HG02798 (cell line): Measurements from ENCODE around the gene IL4R.
A peak's percentile ranks its signal among the peaks of the same experiment; 100 is the strongest.

Source experiments
- ATAC-seq: cut with Tn5 transposase; IDR thresholded peaks from one replicate; pipeline ENCODE4 v1.9.1; 2021; ENCODE audit warnings: mild to moderate bottlenecking; ENCODE audit not compliant: unreplicated experiment, poor library complexity

The IL4R gene

GRCh38 chr16:27312580-27313421 lies 973 bp upstream of the IL4R start:
- no peak for ATAC-seq

- ATAC-seq, result peak; percentile 11
Measured at GRCh38 chr16:27314161-27314723, 468 bp downstream of the IL4R start.

- no peak for ATAC-seq
Measured at GRCh38 chr16:27314986-27315332, 1.2 kb downstream of the IL4R start.

- no peak for ATAC-seq
Measured at GRCh38 chr16:27315333-27316037, 1.7 kb downstream of the IL4R start.

GRCh38 chr16:27316038-27316680 lies 2.4 kb downstream of the IL4R start:
- no peak for ATAC-seq

DNA sequence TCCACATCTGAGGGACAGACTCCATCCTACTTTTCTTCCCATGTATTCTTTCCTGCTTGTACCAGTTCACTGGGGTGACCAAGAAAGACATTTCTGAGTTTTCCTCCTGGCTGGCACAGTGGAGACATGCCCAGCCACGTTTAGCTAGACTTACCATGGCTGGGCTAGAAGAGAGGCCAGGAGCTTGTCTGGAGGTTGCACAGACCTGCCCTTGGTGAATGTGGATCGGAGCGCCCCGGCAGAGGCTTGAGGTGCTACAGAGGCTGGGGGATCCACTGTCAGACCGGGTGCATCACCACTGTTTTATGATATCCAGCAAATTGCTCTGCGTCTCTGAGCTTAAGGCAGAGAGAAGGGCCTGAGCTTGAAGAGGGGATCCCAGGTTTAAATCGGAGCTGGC lies 3.5 kb downstream of the IL4R start:
- ATAC-seq, result no peak

GRCh38 chr16:27317738-27318391 lies 4.1 kb downstream of the IL4R start:
- no peak for ATAC-seq

DNA sequence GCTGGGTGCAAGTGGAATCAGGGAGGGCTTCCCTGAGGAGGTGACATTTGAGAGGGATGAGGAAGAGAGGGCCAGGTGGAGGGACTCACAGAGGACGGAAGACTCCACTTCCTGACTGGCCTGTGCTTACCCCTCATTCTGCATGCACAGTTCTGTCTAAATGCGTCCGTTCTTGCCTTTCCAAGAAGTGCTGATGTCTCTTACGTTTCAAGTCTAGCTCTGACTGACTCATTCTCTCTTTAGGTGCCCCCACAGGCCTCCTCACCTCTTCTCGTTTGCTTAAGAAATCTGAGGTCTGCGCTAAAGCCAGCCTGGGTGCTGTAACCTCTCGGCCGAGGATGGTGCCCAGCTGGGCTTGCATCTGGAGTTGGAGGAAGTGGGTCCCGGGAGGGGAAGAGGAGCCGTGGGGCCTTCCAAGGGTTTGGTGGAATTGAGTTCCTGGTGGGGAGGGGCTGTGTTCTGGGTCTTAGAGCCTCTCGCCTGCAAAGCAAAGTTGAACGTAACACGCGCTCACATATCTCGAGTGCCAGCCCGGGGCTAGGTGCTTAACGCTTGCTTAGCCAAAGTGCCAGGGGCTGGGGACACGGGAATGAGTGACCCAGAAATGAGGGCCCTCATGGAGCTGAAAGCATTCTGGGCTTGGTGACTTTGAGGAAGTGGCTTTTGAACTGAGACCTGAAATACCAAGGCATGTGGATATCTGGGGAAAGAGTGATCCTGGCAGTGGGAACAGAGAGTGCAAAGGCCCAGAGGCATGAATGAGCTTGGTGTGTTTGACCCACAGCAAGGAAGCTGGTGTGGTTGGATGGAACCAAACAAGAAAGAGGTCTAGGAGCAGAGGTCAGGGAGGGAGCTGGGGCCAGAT lies 4.8 kb downstream of the IL4R start:
- no peak for ATAC-seq

DNA sequence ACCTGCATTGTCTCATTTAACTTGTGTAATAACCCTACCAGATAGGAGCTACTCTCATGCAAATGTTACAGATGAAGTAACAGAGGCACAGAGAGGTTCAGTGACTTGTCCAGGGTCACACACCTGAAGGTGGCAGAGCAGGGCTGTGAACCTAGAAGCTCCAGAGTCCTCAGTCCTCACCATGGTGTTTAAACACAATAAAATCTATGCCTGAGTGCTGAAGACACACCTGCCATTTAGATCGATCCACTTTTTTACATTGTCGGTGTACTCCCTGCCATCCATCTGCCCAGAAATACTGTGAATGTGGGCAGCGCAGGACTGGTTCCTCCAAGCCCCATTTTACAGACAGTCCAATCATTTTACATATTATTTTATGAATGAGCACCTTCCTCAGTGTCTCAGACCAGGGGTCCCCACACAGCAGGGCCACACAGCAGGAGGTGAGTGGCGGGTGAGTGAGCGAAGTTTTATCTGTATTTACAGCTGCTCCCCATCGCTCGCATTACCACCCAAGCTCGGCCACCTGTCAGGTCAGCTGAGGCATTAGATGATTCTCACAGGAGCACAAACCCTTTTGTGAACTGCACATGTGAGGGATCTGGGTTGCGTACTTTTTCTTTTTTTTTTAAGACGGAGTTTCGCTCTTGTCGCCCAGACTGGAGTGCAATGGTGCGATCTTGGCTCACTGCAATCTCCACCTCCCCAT lies 5.6 kb downstream of the IL4R start:
- ATAC-seq, result no peak

- no peak for ATAC-seq
Measured at GRCh38 chr16:27320261-27321012, 6.7 kb downstream of the IL4R start.

GRCh38 chr16:27321013-27321915 lies 7.5 kb downstream of the IL4R start:
- no peak for ATAC-seq

- no peak for ATAC-seq
Measured at GRCh38 chr16:27322858-27323780, 9.3 kb downstream of the IL4R start.

DNA sequence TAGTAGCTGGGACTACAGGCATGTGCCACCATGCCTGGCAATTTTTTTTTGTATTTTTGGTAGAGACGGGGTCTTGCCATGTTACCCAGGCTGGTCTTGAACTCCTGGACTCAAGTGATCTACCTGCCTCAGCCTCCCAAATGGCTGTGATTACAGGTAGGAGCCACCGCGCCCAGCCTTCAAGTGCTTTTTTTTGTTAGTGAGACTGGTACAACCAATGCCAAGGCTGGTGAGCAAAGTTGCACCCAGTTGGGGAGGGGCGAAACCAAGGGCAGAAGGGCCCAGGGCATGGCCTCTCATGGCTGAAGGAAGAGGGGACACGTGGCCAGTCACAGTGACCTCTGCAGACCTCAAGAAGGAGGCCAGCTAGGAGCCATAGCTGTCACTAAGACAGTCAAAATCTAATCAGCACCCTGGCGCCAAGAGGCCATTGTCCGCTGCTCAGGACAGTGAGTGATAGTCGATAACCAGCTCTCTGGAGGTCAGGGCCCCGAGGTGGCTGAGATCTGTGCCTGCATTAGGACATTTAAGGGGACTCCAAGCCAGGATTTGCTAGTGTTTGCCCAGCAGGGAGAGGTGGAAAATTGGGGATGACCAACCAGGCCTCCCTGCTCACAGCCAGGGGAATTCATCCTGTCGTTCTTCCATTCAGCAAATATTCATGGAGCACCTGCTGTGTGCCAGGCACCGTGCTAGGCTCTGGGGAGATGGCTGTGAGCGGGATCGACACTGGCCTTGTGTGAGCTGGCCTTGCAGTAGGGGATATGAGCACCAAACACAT lies 10.2 kb downstream of the IL4R start:
- ATAC-seq, result no peak

- no peak for ATAC-seq
Measured at GRCh38 chr16:27324851-27325301, 11.1 kb downstream of the IL4R start.

DNA sequence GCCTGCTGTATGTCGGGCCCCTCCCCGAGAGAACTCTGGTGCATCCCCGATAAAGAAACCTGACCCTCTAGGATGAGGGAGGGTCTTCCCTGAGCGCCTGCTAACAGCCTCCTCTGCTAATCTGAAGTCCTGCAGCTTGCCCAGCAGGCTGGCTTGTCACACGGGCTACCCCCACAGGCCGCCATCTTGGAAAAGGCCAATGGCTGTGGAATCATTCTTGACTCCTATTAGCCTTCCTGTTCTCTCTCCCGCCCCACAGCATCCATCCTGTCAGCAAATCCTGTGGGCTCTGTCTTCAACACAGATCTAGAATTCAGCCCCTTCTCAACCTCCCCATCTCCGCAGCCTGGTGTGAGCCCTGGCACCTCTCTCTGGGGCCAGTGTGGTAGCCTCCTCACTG lies 12.0 kb downstream of the IL4R start:
- ATAC-seq, result no peak
